Right lobe of liver (tissue), 6 donors: Measurements from ENCODE around the gene HNRNPD. TPM values are rescaled to one million over a fixed set of nuclear protein-coding genes. Genes with fewer than 3 reads are reported as not detected.
"Not testable (repeated sequence)": the region's sequence is repeated elsewhere in the genome, so short reads cannot be mapped to it uniquely, and the experiment has no call there.

ENCODE experiments used
- ATAC-seq, 4 donors: fragments of 200-7000 bp; cut with Tn5 transposase; one replicate each; pipeline ENCODE4 v1.9.1; 2020; ENCODE audit warnings: mild to moderate bottlenecking in 4 of 4, moderate library complexity in 4 of 4
- DNase-seq, 3 donors: peaks; one replicate each; pipeline ENCODE4 v3.0.0-alpha.2; 2020
- H3K27ac ChIP-seq, 3 donors: fragments of 200-600 bp; one replicate each; pipeline ENCODE4 v1.8.0; 2022
- H3K27me3 ChIP-seq, 2 donors: fragments of 200-600 bp; one replicate each; pipeline ENCODE4 v1.8.0; 2022
- H3K36me3 ChIP-seq, 4 donors: fragments of 200-600 bp; sonication (generic) in 1 of 4; one replicate each; pipeline versions ENCODE4 v1.5.1 to v1.8.0; 2017 to 2022; ENCODE audit warnings: control low read depth in 1 of 4
- H3K4me1 ChIP-seq, 4 donors: fragments of 200-600 bp; sonication (generic) in 1 of 4; one replicate each; pipeline versions ENCODE4 v1.5.1 to v1.8.0; 2017 to 2022; ENCODE audit warnings: control low read depth in 1 of 4
- H3K4me3 ChIP-seq, 3 donors: fragments of 200-600 bp; one replicate each; pipeline ENCODE4 v1.8.0; 2022
- H3K9me3 ChIP-seq, 4 donors: fragments of 200-600 bp; sonication (generic) in 1 of 4; one replicate each; pipeline versions ENCODE4 v1.5.1 to v1.8.0; 2017 to 2022; ENCODE audit warnings: control low read depth in 1 of 4
- CTCF ChIP-seq, 4 donors: fragments of 200-600 bp in 3 of 4; fragments of 450-650 bp in 1 of 4; IDR thresholded peaks; one replicate each; pipeline versions ENCODE4 v1.5.1 to v1.8.0; 2016 to 2022; ENCODE audit warnings: antibody characterized with exemption in 4 of 4, mild to moderate bottlenecking in 2 of 4
- POLR2A ChIP-seq: fragments of 450-650 bp; IDR thresholded peaks from one replicate; pipeline ENCODE4 v1.6.1; 2017; ENCODE audit warnings: antibody characterized with exemption, mild to moderate bottlenecking
- WGBS: methylation state at CpG from one replicate; pipeline ENCODE4 v1.1.6; 2018; ENCODE audit warnings: low coverage, low lambda C conversion rate; ENCODE audit not compliant: insufficient coverage; ENCODE audit errors: missing lambda C conversion rate; 5-methylcytosine and 5-hydroxymethylcytosine counted together
- intact Hi-C, 2 donors: fragments of 100-400 bp; cut with DNase I; formaldehyde crosslinking; loops; one replicate each; pipeline versions ENCODE4 v1.11.2 to v1.14.1; 2022
- total RNA-seq, 6 experiments: library from RNA; depleted of rRNA in 2 of 6; stranded (reverse); fragments of >200 nt in 2 of 6; fragmentation: NEBNext Ultra II Directional in 3 of 6; extraction: Animal tissue kit (Norgen Biotek cat#: 25700) in 3 of 6; gene quantifications; one replicate each; pipeline versions ENCODE4 v1.1.0 to v1.2.4, GENCODE V29; 2016 to 2023
- donor health status: DM: no; HTN: yes; CAD: no.
- donor health status: DM: no; HTN: no; CAD: no.
- donor health status: DM: no; HTN: no; CAD: no.
- donor health status: DM: no; HTN: yes; CAD: no.
- donor health status: DM: no; HTN: yes; CAD: no.

HNRNPD gene
- total RNA-seq, 6 experiments from 2014 or later, result 34.5 to 67.1 (median 42.6) TPM

GRCh38 chr4:82352825-82353366 lies 20.9 kb downstream of the HNRNPD start:
- H3K36me3 ChIP-seq, result peaks cover 0 to 62% (median 34%) of the 10 kb centered on the region in 4 donors

GRCh38 chr4:82352118-82352824 lies 21.5 kb downstream of the HNRNPD start:
- WGBS, result 90% methylated on average over 6 of the region's 6 CpGs
- intact Hi-C loops, result no loop called here
- Histone ChIP-seq H3K27me3 (no peaks in the 10 kb centered on the region), H3K27ac (no peak overlapping the region), H3K36me3 (peaks cover 0 to 56% (median 34%) of the 10 kb centered on the region in 4 donors), H3K9me3 (no peaks in the 10 kb centered on the region), H3K4me3 (no peak overlapping the region), H3K4me1 (no peaks in the 10 kb centered on the region)
- TF ChIP-seq CTCF (IDR thresholded peaks at IDR 0.05), result no peak
- no peak for TF ChIP-seq POLR2A
- no peak for DNase-seq
- ATAC-seq, result no peak

More at GRCh38 chr4:82352825-82353366, 20.9 kb downstream of the HNRNPD start:
- Histone ChIP-seq H3K27me3 (no peaks in the 10 kb centered on the region), H3K27ac (no peak overlapping the region), H3K4me1 (no peaks in the 10 kb centered on the region), H3K9me3 (no peaks in the 10 kb centered on the region), H3K4me3 (no peak overlapping the region)
- DNase-seq (no peak), ATAC-seq (no peak)
- intact Hi-C loops, result no loop called here
- no peak for TF ChIP-seq POLR2A
- no peak for TF ChIP-seq CTCF (IDR thresholded peaks at IDR 0.05)
- 61% methylated on average over 2 of the region's 2 CpGs for WGBS

- no peak for ATAC-seq
- intact Hi-C loops, result no loop called here
These were observed 27.7 kb downstream of the HNRNPD start for GRCh38 chr4:82346126-82346525.

GRCh38 chr4:82335043-82335442 lies 38.7 kb downstream of the HNRNPD start:
- no peak for TF ChIP-seq CTCF (IDR thresholded peaks at IDR 0.05)
- no peak for TF ChIP-seq POLR2A
- no peaks in the 10 kb centered on the region for H3K9me3 ChIP-seq
- H3K36me3 ChIP-seq, result no peaks in the 10 kb centered on the region
- no peak overlapping the region for H3K4me3 ChIP-seq
- intact Hi-C loops, result no loop called here
- H3K27me3 ChIP-seq, result no peaks in the 10 kb centered on the region
- H3K4me1 ChIP-seq, result no peaks in the 10 kb centered on the region
- DNase-seq (no peak), ATAC-seq (no peak)
- H3K27ac ChIP-seq, result no peak overlapping the region

More at GRCh38 chr4:82346126-82346525, 27.7 kb downstream of the HNRNPD start:
- Histone ChIP-seq H3K27me3 (no peaks in the 10 kb centered on the region), H3K9me3 (no peaks in the 10 kb centered on the region), H3K4me3 (no peak overlapping the region), H3K4me1 (no peaks in the 10 kb centered on the region), H3K27ac (no peak overlapping the region), H3K36me3 (peaks cover 0 to 8% (median 2%) of the 10 kb centered on the region in 4 donors)
- no peak for DNase-seq
- TF ChIP-seq POLR2A, result no peak
- TF ChIP-seq CTCF (IDR thresholded peaks at IDR 0.05), result no peak

- ATAC-seq, H3K36me3 ChIP-seq: not testable (repeated sequence)
These were observed 40.1 kb downstream of the HNRNPD start for GRCh38 chr4:82333641-82334040.

More at GRCh38 chr4:82333641-82334040, 40.1 kb downstream of the HNRNPD start:
- DNase-seq, H3K4me1 ChIP-seq, intact Hi-C loops, H3K9me3 ChIP-seq, H3K4me3 ChIP-seq, H3K27me3 ChIP-seq, H3K27ac ChIP-seq: not testable (repeated sequence)
- 96% methylated on average over 5 of the region's 9 CpGs for WGBS
